NCI-H2196 (cell line): ENCODE measurements around the gene VSIG2.

ENCODE experiments used
- DNase-seq: peaks from one replicate; lab custom pipeline; 2025; ENCODE audit not compliant: unreplicated experiment; lab: John Stamatoyannopoulos, UW

VSIG2 gene

DNA sequence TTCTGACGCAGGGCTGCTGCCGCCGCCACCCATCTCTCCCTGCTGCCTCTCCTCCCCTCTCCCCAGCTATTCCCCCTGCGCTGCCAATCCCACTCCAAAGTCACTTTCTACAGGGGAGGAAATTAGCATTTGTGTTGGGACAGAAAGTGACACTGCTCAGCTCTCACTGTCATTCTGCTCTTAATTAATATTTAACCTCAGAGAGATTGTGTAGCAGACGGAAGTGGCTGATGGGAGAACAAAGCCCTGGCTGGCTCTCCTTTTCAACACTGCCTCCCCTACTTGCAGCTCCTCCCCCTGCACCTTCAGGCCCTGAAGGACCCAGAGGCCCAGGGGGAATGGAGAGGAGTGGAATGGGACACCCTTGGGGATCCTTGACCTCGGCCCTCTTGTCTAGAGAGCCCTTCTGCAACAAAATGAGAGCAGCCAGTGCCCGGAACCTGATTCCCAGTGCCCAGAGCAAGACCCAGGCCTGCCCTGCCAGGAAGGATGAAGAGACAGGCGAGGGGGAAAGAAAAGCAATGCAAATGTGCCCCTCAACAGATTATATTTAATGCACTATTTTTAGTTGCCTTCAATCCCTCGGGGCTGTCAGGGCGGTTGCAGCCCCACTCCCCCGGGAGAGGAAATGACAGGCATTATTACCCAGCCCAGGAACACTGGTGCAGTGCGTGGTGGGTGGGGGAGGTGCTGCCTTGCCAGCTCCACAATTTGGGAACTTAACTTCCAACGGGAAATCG lies 26.9 kb downstream of the VSIG2 start:
- no peak for DNase-seq

DNA sequence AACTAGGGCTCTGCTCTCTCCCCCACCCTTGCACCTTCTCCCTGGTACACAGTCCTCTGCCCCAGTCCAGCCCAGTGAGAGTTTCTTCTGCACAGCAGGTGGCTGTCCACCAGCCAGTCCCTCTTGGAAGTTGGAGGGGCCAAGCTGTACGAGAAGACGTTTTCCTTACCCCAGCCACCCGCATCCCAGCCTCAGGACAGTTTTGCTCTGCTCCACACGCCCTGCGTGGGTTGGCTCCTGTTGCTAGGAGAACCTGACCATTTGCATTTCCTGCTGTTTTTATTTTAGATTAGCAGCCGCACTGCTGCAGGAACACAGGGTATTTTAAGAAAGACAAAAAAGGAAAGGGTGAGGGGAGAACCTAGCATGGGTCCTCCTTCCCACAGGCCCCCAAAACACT lies 29.9 kb downstream of the VSIG2 start:
- no peak for DNase-seq

DNA sequence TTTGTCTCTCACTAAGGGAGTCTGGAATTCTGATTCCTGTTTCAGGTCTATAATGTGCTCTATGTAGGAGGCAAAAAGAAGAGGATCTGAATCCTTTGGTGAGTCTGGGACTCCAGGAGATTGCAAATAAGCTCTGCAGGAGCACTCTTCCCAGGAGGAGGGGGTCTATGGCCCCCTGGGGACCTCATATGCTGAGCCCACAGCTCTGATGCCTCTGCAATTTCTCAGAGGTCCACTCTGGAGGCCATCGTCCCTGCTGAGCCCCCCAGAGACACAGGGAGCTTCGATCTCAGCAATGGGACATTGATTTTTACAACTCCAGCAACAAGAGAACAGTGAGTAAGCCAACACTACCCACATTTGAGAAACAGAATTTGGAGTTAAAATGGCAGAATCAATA lies 32.5 kb downstream of the VSIG2 start:
- DNase-seq, result no peak

DNA sequence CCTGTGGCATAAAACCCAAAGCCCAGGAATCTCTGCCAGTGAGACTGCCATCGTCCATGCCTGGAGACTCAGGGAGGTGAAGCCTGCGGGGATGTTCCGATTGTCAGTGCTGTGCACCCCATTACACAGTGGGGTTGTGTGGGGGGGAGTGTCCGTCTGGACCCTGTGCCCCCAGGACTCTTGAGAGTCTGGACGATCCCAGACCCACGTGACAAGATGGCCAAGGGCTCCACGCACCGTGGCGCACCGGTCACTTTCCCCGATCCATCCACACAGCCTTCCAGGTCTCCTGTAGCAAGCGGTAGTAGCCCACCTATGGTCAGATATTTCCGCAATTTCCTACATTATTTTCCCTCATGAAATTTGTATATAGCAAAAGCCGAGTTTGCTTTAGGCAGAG lies 33.3 kb downstream of the VSIG2 start:
- no peak for DNase-seq

DNA sequence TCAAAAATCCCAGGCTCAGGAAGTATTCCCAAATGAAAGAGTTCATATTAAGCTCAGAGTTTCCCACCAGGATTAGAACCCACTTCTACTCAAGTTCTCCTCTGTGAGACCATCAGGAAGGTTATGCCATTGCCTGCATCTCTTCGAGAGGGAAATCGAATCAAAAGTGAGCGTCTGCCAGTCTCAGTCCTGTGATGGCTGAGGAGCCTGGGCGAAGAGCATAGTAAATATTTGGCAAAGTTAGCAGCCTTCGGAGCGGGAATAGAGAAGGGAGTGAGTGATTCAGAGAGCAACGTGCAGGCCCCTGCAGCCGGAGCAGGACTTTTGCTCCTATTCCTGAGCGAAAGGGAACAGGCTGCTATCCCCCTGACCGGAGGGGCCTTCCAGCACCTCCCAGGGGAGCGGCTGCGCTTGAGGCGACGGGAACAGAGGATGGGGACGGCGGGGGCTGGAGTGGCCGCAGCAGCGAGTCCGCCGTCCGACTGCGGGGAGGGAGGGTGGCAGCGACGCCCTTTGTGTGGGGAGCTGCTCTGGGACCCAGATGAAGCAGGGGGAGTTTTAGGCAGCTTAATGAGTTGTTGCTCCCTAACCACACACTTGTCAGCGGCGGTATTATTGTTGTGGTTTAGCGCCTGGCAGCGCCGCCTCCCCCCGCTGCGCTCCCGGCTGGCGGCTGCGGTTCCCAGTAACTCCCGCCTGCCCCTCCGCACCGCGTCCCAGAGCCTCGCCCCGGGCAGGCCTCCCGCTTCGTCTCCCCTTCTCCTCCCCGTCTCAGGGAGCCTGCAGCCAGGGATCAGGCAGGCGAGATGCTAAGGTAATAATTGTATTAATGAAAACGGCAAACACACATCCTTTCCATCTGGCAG lies 34.0 kb downstream of the VSIG2 start:
- DNase-seq, result peak; percentile 13

DNA sequence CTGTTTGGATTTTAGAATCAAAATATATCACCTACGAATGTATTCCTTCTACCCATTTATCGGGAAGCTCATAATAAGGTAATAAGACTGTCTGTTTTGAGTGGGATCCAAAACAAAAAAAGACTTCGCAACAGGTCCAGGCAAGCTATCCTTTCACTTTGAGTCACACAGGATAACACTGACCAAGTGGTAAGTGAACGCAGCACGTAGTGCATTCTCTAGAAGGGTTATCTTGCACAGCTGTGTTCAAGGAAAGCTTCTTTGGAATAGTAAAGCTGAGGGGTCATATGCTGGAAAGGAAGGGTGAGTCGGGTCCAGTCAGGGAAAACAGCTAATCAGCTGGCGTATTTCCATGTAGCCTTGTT lies 34.7 kb downstream of the VSIG2 start:
- no peak for DNase-seq

DNA sequence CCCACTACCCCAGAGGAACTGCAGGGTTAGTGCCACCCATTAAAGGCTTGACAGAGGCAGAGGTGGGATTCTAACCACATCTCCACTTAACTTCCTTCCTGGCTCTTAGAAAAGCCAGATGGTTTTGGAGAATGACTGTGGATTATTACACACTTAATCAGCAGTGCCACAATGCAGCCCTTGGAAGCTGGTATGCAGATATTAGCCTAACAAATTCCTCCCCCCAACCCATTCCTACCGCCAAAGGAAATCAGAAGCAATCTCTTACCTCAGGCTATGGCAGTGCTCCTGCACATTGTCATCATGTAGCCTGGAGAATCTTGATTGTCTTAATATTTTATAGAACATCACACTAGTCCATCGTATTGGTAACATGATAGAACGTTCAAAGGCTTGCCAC lies 35.5 kb downstream of the VSIG2 start:
- no peak for DNase-seq

DNA sequence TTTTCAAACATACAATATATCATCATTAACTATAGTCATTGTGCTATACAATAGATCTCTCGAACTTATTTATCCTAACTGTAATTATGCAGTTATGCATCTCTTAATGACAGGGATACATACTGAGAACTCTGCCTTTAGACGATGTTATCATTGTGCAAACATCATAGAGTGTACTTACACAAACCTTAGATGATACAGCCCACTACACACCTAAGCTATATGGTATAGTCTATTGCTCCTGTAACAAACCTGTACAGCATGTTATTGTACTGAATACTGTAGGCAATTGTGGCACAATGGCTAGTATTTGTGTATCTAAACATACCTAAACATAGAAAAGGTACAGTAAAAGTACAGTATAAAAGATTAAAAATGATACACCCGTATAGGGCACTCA lies 39.7 kb downstream of the VSIG2 start:
- DNase-seq, result no peak

DNA sequence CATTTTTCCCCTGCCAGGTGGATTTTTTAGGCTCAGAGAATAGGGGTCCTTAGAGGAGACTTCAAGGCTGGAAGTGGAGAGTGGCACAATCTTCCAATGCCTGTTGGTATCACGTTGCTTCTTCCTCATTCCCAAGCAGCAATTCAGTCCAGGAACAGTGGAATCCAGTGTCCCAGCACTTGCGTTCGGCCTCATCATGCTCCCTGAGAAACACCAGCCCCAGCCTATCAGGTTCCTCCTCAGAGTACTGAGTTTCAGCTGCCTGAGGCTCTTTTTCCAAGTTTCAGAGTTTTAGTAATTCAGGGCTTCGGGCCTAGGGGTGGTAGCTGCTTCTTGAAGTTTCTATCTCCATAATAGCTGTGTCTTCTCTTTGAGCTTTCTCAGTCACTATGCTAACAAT lies 44.2 kb downstream of the VSIG2 start:
- no peak for DNase-seq

DNA sequence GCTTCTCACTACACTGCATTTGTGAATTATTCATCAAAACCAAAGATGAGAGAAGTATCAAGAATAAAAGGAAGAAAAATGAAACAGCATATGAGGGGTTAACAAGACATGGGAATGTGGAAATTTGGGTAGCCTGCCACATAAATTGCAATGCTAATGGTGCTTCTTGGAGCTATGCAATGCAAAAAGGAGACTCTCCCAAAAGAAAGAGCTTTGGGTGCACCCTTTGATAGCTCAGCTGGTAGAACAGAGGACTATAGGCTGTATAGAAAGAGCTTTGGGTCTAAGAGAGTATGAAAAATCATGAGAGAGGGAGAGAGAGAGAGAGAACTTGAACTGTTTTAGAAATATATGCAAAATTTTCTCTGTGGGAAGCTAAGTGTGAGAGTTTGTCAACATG lies 52.0 kb downstream of the VSIG2 start:
- DNase-seq, result no peak

DNA sequence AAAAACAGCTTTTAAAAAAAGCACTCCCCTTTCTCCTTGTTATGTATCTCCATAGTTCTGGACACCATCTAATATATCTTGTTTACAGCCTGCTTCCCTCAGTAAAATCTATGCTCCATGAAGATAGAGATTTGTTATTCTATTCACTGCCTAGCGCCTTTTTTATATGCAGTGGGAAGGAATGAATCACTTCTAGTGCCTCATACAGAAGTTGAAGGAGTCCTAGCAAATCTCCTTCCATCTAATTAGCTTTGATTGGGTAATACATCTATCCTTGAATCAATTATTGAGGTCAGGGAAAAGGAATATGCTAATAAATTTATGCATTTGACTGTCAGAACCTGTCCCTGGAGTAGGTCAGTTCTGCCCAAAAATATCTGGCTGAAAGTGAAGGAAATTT lies 52.5 kb downstream of the VSIG2 start:
- no peak for DNase-seq
